DND-41 (cell line): ENCODE results near the gene PHLPP1.

Experiments
- EZH2 ChIP-seq: IDR thresholded peaks from 3 replicates; pipeline ENCODE4 v1.6.1; 2012; ENCODE audit warnings: borderline replicate concordance, low read depth, mild to moderate bottlenecking, moderate library complexity, low read length, inconsistent platforms; ENCODE audit not compliant: severe bottlenecking
- TF ChIP-seq, protein P1 (sequence below): IDR thresholded peaks from 2 replicates; pipeline ENCODE4 v1.5.1; 2012; ENCODE audit warnings: borderline replicate concordance, low read length, moderate library complexity, mild to moderate bottlenecking; ENCODE audit not compliant: poor library complexity, severe bottlenecking; ENCODE audit errors: extremely low read depth

DNA sequence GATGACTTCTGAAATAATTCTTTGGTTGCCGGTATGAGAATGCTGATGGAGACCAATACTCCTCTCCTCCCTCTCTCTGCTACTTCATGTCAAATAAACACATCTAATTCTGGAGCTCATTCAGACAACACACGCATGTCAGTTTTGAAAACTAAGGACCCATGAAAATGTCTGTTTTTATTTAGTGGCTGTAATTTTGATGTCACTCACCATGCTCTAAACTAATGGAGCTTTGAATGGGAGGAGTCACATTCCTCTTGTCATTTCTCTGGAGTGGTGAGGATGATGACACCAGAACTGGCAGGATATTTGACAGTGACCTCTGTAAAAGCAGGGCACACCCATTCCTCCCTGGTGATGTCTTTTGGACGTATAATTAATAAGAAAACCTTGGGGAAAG, 163.0 kb downstream of the PHLPP1 start:
- TF ChIP-seq EZH2: no peak
- TF ChIP-seq, protein P1, sequence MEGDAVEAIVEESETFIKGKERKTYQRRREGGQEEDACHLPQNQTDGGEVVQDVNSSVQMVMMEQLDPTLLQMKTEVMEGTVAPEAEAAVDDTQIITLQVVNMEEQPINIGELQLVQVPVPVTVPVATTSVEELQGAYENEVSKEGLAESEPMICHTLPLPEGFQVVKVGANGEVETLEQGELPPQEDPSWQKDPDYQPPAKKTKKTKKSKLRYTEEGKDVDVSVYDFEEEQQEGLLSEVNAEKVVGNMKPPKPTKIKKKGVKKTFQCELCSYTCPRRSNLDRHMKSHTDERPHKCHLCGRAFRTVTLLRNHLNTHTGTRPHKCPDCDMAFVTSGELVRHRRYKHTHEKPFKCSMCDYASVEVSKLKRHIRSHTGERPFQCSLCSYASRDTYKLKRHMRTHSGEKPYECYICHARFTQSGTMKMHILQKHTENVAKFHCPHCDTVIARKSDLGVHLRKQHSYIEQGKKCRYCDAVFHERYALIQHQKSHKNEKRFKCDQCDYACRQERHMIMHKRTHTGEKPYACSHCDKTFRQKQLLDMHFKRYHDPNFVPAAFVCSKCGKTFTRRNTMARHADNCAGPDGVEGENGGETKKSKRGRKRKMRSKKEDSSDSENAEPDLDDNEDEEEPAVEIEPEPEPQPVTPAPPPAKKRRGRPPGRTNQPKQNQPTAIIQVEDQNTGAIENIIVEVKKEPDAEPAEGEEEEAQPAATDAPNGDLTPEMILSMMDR: no peak
